ENCODE data around the gene EIF6. TPM values are rescaled to one million over a fixed set of nuclear protein-coding genes. Genes with fewer than 3 reads are reported as not detected.
"Not testable (repeated sequence)": the region's sequence is repeated elsewhere in the genome, so short reads cannot be mapped to it uniquely, and the experiment has no call there.

EIF6 gene
- total RNA-seq, 1 donor from 2014 or later, result 85.2 TPM

GRCh38 chr20:35319192-35319870 lies 34.8 kb upstream of the EIF6 start:
- Mint-ChIP-seq H3K4me1 (ENCODE audit: low read depth, unreplicated experiment) (peaks cover 21% of the 10 kb centered on the region), H3K9me3 (ENCODE audit: unreplicated experiment) (no peaks in the 10 kb centered on the region), H3K4me3 (ENCODE audit: unreplicated experiment) (peak overlapping the region; percentile 61)

GRCh38 chr20:35318502-35319157 lies 34.1 kb upstream of the EIF6 start:
- TF ChIP-seq CTCF (IDR thresholded peaks at IDR 0.05; ENCODE audit: partially characterized antibody, unreplicated experiment), result no peak
- peak overlapping the region; percentile 40 for H3K4me3 Mint-ChIP-seq (ENCODE audit: unreplicated experiment)
- DNase-seq, result no peak
- H3K4me1 Mint-ChIP-seq (ENCODE audit: low read depth, unreplicated experiment), result peaks cover 21% of the 10 kb centered on the region
- H3K9me3 Mint-ChIP-seq (ENCODE audit: unreplicated experiment), result no peaks in the 10 kb centered on the region
- H3K36me3 Mint-ChIP-seq (ENCODE audit: unreplicated experiment), result no peaks in the 10 kb centered on the region
- H3K27ac Mint-ChIP-seq (ENCODE audit: unreplicated experiment), result peak overlapping the region; percentile 13
- peaks cover 2% of the 10 kb centered on the region for H3K27me3 Mint-ChIP-seq (ENCODE audit: unreplicated experiment)

More at GRCh38 chr20:35319192-35319870, 34.8 kb upstream of the EIF6 start:
- H3K36me3 Mint-ChIP-seq (ENCODE audit: unreplicated experiment), result no peaks in the 10 kb centered on the region
- H3K27me3 Mint-ChIP-seq (ENCODE audit: unreplicated experiment), result peaks cover 2% of the 10 kb centered on the region
- no peak for TF ChIP-seq CTCF (IDR thresholded peaks at IDR 0.05; ENCODE audit: partially characterized antibody, unreplicated experiment)
- DNase-seq, result no peak
- H3K27ac Mint-ChIP-seq (ENCODE audit: unreplicated experiment), result peak overlapping the region; percentile 87

DNA sequence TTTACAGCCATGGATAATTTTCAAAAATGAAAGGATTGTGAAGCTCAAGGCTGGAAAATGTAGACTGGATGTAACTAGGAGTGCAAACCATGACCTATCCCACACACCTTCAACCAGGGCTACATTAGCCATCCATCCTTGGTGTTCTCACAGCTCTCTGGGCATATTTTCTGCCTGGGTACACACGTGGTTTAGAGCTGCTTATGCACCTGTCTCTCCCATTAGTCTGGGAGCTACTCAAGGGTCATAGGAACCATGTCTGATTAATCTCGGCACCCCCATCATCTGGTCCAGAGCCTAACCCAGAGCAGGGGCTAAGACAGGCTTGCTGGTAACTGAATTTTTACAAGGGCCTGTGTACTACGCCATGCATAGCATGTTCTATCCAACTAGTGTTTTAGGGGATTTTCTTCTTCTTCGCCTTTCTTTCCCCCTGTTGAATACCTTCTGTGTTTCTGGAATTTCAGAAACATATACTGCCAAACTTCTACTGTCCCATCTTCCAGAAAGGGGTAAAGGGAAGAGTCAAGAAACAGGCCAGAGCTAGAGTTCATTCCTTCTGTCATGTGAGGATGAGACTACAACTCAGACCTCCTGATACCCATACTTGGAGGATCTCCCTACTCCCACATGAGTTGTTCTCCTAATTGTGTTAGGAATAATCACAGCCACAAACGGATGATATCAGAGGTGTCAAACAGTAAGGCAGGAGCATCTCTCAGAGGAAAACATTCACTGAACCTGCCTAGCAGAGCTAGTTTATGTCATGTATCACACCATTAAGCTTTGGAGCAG lies 33.0 kb upstream of the EIF6 start:
- TF ChIP-seq CTCF (IDR thresholded peaks at IDR 0.05; ENCODE audit: partially characterized antibody, unreplicated experiment), result no peak
- Mint-ChIP-seq H3K36me3 (ENCODE audit: unreplicated experiment) (no peaks in the 10 kb centered on the region), H3K27ac (ENCODE audit: unreplicated experiment) (no peak overlapping the region), H3K9me3 (ENCODE audit: unreplicated experiment) (no peaks in the 10 kb centered on the region), H3K27me3 (ENCODE audit: unreplicated experiment) (peaks cover 2% of the 10 kb centered on the region), H3K4me1 (ENCODE audit: low read depth, unreplicated experiment) (peaks cover 21% of the 10 kb centered on the region), H3K4me3 (ENCODE audit: unreplicated experiment) (no peak overlapping the region)
- DNase-seq, result no peak

GRCh38 chr20:35316086-35316485 lies 31.5 kb upstream of the EIF6 start:
- Mint-ChIP-seq H3K27me3 (ENCODE audit: unreplicated experiment) (peaks cover 2% of the 10 kb centered on the region), H3K4me3 (ENCODE audit: unreplicated experiment) (no peak overlapping the region), H3K9me3 (ENCODE audit: unreplicated experiment) (peaks cover under 1% of the 10 kb centered on the region), H3K27ac (ENCODE audit: unreplicated experiment) (no peak overlapping the region), H3K4me1 (ENCODE audit: low read depth, unreplicated experiment) (peaks cover 21% of the 10 kb centered on the region), H3K36me3 (ENCODE audit: unreplicated experiment) (no peaks in the 10 kb centered on the region)
- DNase-seq, result no peak
- no peak for TF ChIP-seq CTCF (IDR thresholded peaks at IDR 0.05; ENCODE audit: partially characterized antibody, unreplicated experiment)

DNA sequence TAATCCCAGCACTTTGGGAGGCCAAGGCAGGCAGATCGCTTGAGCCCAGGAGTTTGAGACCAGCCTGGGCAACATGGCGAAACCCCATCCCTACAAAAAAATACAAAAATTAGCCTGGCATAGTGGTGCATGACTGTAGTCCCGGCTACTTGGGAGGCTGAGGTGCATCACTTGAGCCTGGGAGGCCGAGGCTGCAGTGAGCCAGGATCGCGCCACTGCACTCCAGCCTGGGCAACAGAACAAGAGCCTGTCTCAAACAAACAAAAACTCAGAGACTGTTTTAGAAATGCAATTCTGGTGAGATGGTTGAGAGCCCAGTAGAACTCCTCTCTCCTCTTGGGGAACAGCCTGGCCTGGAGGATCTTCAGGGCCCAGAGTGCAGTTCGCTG lies 31.1 kb upstream of the EIF6 start:
- not testable (repeated sequence) for H3K27ac Mint-ChIP-seq (ENCODE audit: unreplicated experiment); H3K9me3 Mint-ChIP-seq (ENCODE audit: unreplicated experiment); DNase-seq; H3K27me3 Mint-ChIP-seq (ENCODE audit: unreplicated experiment); H3K36me3 Mint-ChIP-seq (ENCODE audit: unreplicated experiment); H3K4me3 Mint-ChIP-seq (ENCODE audit: unreplicated experiment)
- H3K4me1 Mint-ChIP-seq (ENCODE audit: low read depth, unreplicated experiment), result peaks cover 21% of the 10 kb centered on the region
